Measurements from ENCODE around the gene GLT1D1. TPM values are rescaled to one million over a fixed set of nuclear protein-coding genes. Genes with fewer than 3 reads are reported as not detected.
"Not testable (repeated sequence)": the region's sequence is repeated elsewhere in the genome, so short reads cannot be mapped to it uniquely, and the experiment has no call there.

Gene GLT1D1
- total RNA-seq, 1 experiment from 2014 or later: not detected

DNA sequence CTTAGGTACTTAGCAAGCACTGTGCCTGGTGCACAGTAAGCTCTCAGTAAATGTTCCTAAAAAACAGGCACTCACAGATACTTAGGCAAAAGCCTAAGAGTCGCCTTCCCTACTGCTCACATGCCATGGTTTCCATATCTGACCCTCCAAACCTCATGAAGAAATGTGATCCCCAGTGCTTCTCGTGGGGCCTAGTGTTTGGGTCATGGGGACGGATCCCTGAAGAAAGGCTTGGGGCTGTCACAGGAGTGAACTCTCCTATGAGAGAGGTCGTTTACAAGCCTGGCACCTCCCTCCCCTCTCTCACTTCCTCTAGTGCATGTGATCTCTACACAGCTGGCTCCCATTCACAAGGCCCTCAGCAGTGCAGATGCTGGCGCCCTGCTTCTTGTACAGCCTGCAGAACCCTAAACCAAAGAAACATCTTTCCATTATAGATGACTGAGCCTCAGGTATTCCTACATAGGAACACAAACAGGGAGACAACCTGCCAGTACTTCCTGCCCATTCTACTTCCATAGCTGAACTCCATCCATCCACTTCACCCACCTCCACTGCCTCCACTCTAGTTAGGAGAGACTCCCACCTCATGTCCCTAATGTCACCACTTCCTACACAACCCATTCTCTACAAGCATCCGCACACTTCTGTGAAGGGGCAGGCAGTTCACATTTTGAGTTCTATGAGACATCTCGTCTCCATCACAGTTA lies 32.4 kb upstream of the GLT1D1 start:
- DNase-seq (ENCODE audit: low read depth): no peak

DNA sequence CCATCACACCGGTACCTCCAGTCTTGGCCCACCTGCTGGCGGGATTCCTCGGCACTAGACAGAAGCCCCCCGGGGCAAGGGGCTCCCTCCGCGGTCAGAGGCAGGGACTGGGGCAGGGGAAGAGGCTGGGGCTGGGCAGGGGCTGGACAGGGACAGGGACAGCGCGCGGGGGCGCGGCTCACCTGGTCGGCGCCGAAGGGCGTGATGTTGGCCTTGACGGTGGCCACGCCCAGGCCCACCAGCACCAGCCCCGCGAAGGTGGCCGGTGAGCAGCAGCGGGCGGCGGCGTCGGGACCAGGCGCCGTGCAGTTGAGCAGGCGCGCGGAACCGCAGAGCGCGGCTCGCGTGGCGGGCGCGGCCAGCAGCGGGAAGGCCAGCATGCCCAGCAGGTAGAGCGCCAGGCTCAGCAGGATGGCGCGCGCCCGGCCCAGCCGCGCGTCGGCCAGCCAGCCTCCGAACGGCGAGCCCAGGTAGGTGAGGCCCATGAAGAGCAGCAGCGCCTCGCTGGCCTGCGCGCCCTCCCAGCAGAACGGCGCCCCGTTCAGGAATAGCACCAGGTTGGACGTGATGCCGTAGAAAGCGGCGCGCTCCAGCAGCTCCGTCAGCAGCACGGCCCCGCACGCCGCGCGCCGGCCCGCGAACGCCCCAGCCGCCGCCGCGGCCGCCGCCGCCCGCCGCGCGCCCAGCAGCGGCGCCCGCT lies 29.9 kb upstream of the GLT1D1 start:
- no peak for DNase-seq (ENCODE audit: low read depth)

DNA sequence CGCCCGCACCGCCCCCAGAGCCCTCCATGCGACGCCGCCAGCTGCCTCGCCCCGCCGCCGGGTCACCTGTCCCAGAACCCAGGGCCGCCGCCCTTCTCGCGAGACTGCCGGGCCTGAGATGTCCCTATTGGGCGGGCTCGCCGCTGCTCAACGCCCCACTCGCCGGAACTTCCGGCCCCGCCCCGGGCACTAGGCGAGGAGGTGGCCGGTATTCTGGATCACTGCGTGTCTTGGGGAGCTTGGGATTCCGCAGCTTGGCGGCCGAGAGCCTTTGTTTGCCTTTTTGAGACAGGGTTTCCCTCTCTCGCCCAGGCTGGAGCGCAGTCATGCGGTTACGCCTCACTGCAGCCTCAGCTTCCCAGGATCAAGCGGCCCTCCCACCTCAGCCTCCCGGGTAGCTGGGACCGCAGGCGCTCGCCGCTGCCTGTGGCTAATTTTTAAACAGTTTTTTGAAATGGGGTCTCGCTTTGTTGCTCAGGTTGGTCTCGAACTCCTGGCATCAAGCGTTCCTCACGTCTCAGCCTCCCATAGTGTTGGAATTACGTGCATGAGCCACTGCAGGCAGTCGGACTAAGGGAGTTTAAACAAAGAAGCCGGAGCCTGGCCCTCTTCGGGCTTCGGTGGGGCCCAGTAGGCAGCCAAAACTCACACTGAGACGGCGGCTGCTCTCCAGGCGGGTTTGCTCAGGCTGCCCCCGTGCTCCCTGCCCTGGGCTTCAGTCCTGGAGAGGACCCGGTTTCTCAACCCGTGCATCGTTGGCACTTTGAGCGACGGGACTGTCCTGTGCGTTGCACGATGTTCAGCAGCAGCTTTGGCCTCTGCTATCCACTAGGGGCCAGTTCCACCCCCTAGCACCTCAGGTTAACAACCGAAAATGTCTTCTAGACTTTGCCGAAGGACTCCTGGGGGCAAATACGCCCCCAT lies 29.1 kb upstream of the GLT1D1 start, which contains the start of gene SLC15A4:
Gene SLC15A4 (minus strand): TSS at position 43 of the 924 bp plus-strand sequence. CDS start 15 bp downstream, at position 28.
- peak; percentile 91 for DNase-seq (ENCODE audit: low read depth)

DNA sequence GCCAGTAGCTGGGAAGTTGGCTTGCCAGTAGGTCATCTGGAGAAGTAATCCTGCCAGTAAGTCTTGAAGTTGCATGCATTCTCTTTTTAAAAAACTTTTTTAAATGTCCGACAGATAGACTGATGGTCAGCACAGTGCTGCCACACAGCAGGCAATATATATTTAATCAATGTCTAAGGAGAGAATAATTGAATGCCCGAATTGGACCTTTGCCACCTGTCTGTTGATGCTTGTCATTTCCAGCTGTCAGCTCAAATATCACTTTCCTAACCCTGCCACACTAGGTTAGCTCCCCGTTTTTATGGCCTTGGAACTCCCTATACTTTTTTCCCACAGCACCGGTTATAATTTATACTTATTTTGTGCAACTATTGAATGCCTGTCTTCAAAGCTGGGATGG lies 27.4 kb upstream of the GLT1D1 start:
- no peak for DNase-seq (ENCODE audit: low read depth)

DNA sequence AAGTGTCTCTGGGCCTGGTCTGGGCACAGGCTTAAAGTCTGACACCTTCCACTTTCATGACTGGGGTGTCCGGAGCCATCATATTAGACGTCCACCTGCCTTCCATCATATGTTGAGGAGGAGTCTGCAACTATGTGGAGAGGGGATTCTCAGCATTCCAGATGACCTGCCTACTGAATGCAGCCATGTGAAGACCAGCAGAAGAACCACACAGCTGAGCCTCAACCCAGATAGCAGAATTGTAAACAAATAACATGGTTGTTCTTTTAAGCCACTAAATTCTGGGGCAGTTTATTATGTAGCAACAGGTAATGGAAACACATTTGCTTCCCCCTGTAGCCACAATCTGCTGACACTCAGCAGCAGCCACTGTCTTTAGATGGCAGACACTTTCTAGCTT lies 25.6 kb upstream of the GLT1D1 start:
- DNase-seq (ENCODE audit: low read depth): no peak

DNA sequence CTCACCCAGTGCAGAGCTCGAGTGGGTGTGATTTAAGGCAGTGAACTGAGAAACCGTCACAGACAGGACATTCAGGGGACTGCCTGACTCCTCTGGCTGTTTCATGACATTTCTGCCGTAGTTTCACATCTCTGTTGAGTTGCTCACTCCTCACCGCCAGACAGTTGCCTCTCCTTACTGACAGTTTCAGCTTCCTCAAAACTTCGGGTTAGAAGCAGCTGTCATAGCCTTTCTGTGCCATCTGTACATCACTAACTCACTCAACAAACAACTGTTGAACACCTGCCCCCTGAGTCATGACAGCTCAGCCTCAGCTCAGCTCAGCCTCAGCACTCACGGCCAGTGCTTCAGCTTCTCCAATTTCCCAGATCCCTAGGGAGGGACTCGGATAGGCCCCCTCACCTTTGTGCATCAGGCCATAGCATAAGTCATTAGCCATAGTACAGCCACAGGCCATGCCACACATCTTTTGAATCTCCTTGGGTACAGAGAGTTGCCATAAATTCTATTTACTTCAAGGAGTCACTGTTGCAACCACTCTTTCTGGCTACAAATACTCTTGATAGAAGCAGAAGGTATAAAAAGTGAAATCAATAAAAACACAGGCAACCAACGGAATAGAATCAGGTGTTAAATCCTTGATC lies 23.3 kb upstream of the GLT1D1 start:
- no peak for DNase-seq (ENCODE audit: low read depth)

DNA sequence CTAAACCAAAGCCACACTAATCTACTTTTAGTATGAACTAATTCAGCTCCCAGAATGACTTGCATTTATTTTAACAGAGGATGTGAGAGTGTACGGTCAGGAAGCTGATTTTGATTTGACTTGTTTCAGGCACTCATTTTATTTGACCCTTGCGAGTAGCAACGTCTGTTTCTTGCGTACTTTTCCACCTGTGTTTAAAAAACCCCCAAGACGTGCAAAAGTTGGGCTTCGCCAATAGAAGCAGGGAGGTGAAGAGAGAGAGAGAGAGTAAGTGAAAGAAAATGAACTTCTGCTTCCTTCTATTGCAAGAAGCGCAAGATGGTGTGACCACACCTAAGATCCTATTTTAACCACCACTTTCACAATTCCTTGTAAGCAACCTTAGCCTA lies 22.8 kb upstream of the GLT1D1 start:
- DNase-seq (ENCODE audit: low read depth): no peak

DNA sequence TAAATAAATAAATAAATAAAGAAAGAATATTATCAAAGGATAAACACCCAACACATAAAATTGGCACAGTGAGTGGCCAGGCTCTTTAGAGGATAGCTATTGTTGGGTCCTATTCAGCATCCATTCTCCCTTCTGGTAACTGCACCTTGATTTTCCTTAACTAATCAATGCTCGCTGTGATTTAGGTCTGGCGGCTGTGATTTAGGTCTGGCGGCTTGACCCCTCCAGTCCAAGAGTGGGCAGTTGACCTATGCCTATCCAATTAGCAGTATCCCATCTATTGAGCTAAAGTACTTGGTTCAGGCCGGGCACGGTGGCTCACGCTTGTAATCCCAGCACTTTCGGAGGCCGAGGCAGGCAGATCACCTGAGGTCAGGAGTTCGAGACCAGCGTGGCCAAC lies 19.9 kb upstream of the GLT1D1 start:
- DNase-seq (ENCODE audit: low read depth): no peak

DNA sequence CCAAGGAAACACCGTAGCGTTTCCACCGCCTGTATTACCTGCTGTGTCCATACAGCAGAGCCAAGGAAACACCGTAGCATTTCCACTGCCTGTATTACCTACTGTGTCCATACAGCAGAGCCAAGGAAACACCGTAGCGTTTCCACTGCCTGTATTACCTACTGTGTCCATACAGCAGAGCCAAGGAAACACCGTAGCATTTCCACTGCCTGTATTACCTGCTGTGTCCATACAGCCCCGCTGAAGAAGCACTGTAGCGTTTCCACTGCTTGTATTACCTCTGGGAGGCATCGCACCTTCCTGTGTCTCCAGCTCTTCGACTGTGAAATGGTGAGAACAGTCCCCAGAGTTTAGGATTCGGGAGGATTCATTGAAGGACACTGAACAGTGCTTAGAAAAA lies 13.4 kb upstream of the GLT1D1 start:
- DNase-seq (ENCODE audit: low read depth): not testable (repeated sequence)

DNA sequence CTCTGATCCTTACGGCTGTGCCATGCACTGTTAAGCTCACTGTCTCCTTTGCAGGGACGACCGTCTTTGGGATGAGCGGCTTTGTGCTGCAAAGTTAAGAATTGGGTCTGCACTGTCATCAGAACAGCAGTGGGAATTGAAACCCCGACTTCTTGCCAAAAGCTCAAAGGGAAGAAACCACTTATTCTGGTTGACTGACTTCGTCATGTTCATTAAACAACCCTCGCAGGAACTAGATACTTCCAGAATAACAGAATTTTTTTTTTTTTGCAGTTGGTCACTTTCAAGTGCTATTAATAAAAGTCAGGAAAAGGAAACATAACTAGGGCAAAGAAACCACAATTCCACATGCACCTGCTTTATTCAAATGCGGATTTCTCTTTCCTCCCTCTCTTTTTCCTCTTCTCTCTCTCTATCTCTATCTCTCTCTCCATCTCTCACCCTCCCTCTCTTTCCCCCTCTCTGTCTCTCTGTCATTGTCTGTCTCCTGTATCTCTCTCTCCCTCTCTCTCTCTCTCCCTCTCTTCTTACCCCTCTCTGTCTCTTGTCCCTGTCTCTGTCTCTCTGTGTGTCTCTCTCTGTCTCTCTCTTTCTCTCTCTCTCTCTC lies 12.3 kb upstream of the GLT1D1 start:
- no peak for DNase-seq (ENCODE audit: low read depth)

DNA sequence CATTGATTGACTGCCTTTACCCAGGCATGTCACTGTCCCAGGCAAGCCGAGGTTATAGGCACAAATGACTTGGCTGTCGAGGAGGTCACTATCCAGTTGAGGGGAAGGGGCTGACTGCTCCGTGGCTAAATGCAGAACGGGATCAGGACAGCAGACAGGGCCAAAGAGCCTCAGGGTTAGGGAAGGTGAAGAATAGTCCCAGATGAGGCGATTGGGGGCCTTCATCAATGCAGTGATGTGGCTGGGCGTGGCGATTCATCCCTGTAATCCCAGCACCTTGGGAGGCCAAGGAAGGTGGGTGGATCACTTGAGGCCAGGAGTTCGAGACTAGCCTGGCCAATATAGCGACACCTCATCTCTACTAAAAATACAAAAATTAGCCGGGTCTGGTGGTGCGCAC lies 10.7 kb upstream of the GLT1D1 start:
- no peak for DNase-seq (ENCODE audit: low read depth)

DNA sequence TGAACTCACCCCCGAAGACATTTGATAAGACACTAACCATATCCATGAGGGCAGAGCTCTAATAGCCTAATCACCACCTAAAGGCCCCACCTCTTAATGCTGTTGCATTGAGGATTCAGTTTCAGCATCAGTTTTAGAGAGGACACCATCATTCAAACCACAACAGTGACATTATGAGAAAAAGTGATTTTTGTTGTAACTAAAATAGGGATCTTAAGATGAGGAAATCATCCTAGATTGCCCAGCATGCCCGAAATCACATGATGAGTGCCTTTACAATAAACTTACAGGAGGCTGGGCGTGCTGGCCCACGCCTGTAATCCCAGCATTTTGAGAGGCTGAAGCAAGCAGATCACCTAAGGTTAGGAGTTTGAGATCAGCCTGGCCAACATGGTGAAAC lies 9.7 kb upstream of the GLT1D1 start:
- DNase-seq (ENCODE audit: low read depth): no peak

DNA sequence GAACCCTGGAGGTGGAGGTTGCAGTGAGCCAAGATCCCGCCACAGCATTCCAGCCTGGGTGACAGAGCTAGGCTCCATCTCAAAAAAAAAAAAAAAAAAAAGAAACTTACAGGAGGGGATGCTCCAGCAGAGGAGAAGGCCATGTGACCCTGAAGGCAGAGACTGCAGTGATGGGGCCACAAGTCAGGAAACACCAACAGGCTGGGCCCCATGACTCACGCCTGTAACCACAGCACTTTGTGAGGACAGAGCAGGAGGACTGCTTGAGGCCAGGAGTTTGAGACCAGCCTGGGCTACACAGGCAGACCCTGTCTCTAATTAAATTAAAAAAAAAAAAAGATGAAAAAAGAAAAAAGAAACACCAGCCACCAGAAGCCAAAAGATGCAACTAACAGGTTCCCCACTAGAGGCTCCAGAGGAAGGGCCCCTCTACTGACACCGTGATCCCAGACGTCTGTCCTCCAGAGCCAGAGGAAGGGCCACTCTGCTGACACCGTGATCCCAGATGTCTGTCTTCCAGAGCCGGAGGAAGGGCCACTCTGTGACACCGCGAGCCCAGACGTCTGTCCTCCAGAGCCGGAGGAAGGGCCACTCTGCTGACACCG lies 9.1 kb upstream of the GLT1D1 start:
- DNase-seq (ENCODE audit: low read depth): peak; percentile 5

DNA sequence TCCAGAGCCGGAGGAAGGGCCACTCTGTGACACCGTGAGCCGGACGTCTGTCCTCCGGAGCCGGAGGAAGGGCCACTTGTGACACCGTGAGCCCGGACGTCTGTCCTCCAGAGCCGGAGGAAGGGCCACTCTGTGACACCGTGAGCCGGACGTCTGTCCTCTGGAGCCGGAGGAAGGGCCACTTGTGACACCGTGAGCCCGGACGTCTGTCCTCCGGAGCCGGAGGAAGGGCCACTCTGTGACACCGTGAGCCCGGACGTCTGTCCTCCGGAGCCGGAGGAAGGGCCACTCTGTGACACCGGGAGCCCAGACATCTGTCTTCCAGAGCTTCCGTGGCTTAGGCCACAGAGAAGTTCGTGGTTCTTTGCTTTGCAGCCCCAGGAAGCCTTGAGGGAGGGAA lies 6.6 kb upstream of the GLT1D1 start:
- not testable (repeated sequence) for DNase-seq (ENCODE audit: low read depth)

DNA sequence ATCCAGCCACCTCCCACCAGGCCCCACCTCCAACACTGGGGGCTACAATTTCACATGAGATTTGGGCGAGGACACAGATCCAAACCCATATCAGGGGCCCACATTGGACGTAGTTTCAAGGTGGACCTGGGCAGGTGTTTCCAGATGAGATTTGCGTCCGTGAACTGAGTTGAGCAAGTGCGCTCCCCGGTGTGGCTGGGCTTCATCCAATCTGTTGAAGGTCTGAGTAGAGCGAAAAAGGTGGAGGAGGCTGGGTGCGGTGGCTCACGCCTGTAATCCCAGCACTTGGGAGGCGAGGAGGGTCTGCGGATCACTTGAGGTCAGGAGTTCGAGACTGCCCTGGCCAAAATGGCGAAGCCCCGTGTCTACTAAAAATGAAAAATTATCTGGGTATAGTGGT lies 4.9 kb upstream of the GLT1D1 start:
- no peak for DNase-seq (ENCODE audit: low read depth)

DNA sequence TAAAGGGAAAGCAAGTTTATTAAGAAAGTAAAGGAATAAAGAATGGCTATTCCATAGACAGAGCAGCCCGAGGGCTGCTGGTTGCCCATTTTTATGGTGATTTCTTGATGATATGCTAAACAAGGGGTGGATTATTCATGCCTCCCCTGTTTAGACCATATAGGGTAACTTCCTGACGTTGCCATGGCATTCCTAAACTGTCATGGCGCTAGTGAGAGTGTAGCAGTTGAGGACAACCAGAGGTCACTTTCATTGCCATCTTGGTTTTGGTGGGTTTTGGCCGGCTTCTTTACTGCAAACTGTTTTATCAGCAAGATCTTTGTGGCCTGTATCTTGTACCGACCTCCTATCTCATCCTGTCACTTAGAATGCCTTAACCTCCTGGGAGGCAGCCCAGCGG lies 3.5 kb upstream of the GLT1D1 start:
- DNase-seq (ENCODE audit: low read depth): not testable (repeated sequence)

DNA sequence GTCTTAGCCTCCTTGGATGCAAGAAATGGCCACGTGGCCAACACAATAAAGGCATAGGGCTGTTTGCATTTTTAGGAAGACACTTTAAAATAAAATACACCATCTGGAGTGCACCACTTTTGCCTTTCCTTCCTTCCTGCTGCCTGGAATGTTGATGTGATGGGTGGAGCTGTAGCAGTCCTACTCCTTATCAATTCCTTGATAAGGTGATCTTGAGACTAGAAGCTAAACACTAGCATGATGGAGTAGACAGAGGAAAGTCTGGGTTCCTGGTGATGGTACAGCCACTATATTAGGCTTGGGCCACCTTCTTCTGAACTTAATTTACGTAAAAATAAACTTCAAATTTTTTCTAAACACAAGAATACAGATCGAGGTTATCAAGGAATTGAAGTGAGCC lies 2.9 kb upstream of the GLT1D1 start:
- no peak for DNase-seq (ENCODE audit: low read depth)

DNA sequence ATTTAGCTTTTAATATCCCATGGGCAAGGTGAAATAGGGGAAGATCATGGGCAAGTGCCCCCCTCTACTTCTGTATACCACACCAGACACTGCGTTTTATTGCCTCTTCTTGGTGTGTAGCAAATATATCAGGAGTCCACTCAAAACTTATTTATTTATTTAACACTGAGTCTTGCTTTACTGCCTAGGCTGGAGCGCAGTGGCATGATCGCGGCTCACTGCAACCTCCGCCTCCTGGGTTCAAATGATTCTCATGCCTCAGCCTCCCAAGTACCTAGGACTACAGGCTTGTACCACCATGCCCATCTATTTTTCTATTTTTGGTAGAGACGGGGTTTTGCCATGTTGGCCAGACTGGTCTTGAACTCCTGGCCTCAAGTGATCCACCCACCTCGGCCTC lies 1.8 kb upstream of the GLT1D1 start:
- DNase-seq (ENCODE audit: low read depth): not testable (repeated sequence)

DNA sequence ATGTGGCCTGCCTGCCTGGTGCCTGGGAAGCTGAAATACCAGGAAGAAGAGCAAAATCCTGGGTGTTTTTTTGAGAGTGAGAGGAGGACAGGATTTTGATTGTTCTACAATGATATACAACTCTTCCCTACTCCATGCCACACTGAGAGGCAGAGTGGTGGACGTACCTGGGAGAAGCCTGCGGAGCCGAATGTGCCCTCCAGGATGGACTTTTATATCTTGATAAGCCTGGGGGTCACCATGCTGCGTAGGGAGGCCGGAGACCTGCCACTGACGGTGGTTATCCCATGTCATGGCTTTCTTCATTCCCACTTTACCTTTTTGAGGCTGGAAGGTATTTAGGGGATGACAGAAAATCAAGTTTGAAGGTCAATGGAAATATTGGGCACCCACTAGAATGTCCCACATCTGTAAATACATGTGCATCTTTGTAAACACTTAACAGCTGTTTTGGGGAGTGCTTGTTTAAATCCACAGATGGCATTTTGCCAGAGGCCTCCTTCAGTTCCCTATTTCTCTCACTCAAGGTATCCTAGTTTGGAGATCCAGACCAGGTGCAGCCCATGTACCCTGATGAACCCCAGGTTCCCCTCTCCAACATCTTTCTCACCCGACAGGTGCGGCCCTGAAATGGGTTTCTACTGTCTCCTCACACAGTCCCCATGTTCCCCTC lies 1.1 kb upstream of the GLT1D1 start:
- no peak for DNase-seq (ENCODE audit: low read depth)

DNA sequence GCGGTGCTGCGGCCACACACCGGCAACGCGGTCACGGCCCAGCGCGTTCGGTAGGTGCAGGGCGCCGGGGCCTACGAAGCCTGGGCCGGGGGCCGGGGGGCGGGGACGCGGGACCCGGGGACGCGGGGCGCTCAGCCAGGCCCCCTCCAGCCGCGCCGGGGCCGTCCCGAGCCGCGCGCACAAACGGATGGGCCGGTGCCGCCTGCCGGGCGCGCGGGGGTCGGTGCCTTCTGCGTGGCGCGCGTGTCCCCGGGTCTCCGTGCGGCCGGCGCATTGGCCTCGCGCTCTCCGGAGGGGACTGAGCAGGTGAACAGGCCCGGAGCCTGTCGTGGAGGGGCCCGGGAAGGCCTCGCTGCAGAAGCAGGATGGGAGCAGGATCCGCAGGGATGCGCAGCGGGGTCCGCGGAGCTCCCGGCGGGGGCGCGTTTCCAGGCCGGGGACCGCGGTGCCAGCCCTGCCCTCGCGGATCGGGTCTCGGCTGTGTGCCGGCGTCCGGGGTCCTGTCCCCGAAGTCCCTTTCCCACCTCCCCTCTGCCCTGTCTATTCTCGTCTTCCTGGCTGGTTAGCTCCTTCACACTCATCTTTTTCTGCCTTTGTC lies 421 bp downstream of the GLT1D1 start:
- no peak for DNase-seq (ENCODE audit: low read depth)

Measured in M059J (cell line).